ENCODE results near the gene SLC11A1.

- TF ChIP-seq CSDC2 (CRISPR knock-in tag; IDR thresholded peaks at IDR 0.05) (no peak), PATZ1 (CRISPR knock-in tag; IDR thresholded peaks at IDR 0.05; ENCODE audit: borderline replicate concordance) (no peak), BACH2 (CRISPR knock-in tag; IDR thresholded peaks at IDR 0.05; ENCODE audit: borderline replicate concordance) (no peak), ISL1 (CRISPR knock-in tag; IDR thresholded peaks at IDR 0.05) (no peak), ZFP3 (CRISPR knock-in tag; IDR thresholded peaks at IDR 0.05) (no peak), RARB (CRISPR knock-in tag; IDR thresholded peaks at IDR 0.05) (no peak), CSRNP3 (CRISPR knock-in tag; IDR thresholded peaks at IDR 0.05) (no peak), ARNTL (CRISPR knock-in tag; IDR thresholded peaks at IDR 0.05; ENCODE audit: borderline replicate concordance, low read depth) (no peak), TCF4 (CRISPR knock-in tag; IDR thresholded peaks at IDR 0.05; ENCODE audit: borderline replicate concordance) (no peak), SNAI2 (CRISPR knock-in tag; IDR thresholded peaks at IDR 0.05) (no peak), PPARA (CRISPR knock-in tag; IDR thresholded peaks at IDR 0.05; ENCODE audit: borderline replicate concordance) (no peak), ZNF70 (CRISPR knock-in tag; IDR thresholded peaks at IDR 0.05) (no peak), ESRRG (CRISPR knock-in tag; IDR thresholded peaks at IDR 0.05) (no peak), ZFP30 (CRISPR knock-in tag; IDR thresholded peaks at IDR 0.05) (no peak)
These were observed 20.9 kb downstream of the SLC11A1 start for GRCh38 chr2:218402911-218403411.
